Subcutaneous abdominal adipose tissue (tissue), 5 donors: Measurements from ENCODE around the gene ZNF853.

Experiments used
- H3K27ac ChIP-seq: one replicate; pipeline ENCODE4 v1.7.0; 2013; ENCODE audit warnings: low read depth, mild to moderate bottlenecking, inconsistent platforms, low read length, moderate library complexity
- H3K27me3 ChIP-seq, 5 donors: one replicate each; pipeline ENCODE4 v1.7.0; 2013; ENCODE audit warnings: low read length in 5 of 5, inconsistent platforms in 1 of 5; ENCODE audit not compliant: control insufficient read depth in 5 of 5, insufficient read depth in 4 of 5
- H3K36me3 ChIP-seq, 5 donors: one replicate each; pipeline ENCODE4 v1.7.0; 2013; ENCODE audit warnings: low read length in 5 of 5; ENCODE audit not compliant: control insufficient read depth in 5 of 5, insufficient read depth in 5 of 5
- H3K4me1 ChIP-seq, 5 donors: one replicate each; pipeline ENCODE4 v1.7.0; 2013; ENCODE audit warnings: low read length in 5 of 5, mild to moderate bottlenecking in 3 of 5, moderate library complexity in 1 of 5; ENCODE audit not compliant: control insufficient read depth in 5 of 5, insufficient read depth in 5 of 5
- H3K4me3 ChIP-seq, 5 donors: one replicate each; pipeline ENCODE4 v1.7.0; 2013; ENCODE audit warnings: low read length in 5 of 5, low read depth in 1 of 5
- H3K9ac ChIP-seq, 5 donors: one replicate each; pipeline ENCODE4 v1.7.0; 2013; ENCODE audit warnings: low read length in 5 of 5, mild to moderate bottlenecking in 4 of 5, moderate library complexity in 3 of 5
- H3K9me3 ChIP-seq, 5 donors: one replicate each; pipeline ENCODE4 v1.7.0; 2013; ENCODE audit warnings: low read length in 5 of 5; ENCODE audit not compliant: control insufficient read depth in 5 of 5
- donor health status: healthy.
- donor health status: healthy.
- donor health status: healthy.
- donor health status: healthy.
- donor health status: healthy.

Gene ZNF853

DNA sequence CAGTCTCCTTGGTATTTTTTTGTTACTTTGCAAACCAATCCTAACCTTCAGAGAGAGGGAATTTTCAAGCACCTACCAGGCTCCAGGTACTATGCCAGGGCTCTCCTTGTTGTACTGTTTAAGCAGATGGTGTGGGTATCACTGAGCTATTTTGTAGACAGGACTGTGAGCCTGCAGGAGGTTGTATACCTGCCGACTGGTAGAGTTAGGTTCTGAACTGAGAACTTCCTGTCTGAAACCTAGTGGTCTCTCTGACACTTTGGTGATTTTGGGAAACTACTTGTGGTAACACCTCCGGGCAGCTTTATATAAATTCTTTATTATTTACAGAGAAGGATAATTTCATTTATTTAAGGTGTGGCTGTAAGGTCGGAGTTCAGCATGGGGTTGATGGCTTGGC, 4.6 kb downstream of the ZNF853 start:
- Histone ChIP-seq H3K27me3 (peaks cover 0 to 16% (median 4%) of the 10 kb centered on the region in 5 donors), H3K9ac (no peak overlapping the region), H3K36me3 (peaks cover 0 to 34% (median 16%) of the 10 kb centered on the region in 5 donors), H3K4me1 (peaks cover 0 to 12% (median 10%) of the 10 kb centered on the region in 5 donors), H3K9me3 (no peaks in the 10 kb centered on the region), H3K27ac (no peak overlapping the region), H3K4me3 (no peak overlapping the region)

DNA sequence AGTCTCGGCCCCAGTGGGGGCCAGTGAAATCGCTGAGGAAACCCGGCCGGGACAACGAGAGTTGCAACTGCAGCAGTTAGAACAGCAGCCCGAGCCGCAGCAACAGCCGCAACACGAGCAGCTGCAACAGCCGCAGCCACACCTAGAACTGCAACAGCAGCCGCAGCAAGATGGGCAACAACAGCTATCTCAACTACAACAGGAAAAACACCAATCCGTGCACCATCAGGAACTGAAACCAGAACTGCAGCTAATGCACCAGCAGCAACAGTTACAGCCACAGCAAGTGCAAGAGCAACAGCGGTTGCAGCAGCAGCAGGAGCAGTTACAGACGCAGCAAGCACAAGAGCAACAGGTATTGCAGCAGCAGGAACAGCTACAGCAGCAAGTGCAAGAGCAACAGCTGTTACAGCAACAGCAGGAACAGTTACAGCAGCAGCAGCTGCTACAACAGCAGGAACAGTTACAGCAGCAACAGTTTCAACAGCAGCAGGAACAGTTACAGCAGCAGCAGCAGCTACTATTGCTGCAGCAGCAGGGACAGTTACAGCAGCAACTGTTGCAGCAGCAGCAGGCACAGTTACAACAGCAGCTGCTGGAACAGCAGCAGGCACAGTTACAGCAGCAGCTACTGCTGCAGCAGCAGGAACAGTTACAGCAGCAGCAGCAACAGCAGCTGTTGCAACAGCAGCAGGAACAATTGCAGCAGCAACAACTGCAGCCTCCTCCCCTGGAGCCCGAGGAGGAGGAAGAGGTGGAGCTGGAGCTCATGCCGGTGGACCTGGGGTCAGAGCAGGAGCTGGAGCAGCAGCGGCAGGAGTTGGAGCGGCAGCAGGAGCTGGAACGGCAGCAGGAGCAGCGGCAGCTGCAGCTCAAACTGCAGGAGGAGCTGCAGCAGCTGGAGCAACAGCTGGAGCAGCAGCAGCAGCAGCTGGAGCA, 6.1 kb downstream of the ZNF853 start:
- Histone ChIP-seq H3K27me3 (peaks cover 0 to 8% (median 0%) of the 10 kb centered on the region in 5 donors), H3K36me3 (peaks cover 0 to 34% (median 16%) of the 10 kb centered on the region in 5 donors), H3K9ac (no peak overlapping the region), H3K4me1 (peaks cover 0 to 3% (median 0%) of the 10 kb centered on the region in 5 donors), H3K4me3 (no peak overlapping the region), H3K27ac (no peak overlapping the region), H3K9me3 (no peaks in the 10 kb centered on the region)

DNA sequence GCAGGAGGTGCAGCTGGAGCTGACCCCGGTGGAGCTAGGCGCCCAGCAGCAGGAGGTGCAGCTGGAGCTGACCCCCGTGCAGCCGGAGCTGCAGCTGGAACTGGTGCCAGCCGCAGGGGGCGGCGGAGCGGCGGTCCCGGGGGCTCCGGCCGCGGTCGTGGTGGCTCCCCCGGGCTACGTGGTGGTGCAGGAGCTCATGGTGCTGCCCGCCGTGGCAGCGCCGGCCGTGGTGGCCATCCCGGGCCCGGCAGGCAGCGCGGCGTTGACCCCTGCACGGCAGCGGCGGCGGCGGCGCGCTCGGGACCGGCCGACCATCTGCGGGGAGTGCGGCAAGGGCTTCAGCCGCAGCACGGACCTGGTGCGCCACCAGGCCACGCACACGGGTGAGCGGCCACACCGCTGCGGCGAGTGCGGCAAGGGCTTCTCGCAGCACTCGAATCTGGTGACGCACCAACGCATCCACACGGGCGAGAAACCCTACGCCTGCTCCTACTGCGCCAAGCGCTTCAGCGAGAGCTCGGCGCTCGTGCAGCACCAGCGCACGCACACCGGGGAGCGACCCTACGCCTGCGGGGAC, 6.8 kb downstream of the ZNF853 start:
- no peaks in the 10 kb centered on the region for H3K4me1 ChIP-seq
- peaks cover 0 to 33% (median 16%) of the 10 kb centered on the region in 5 donors for H3K36me3 ChIP-seq
- H3K27ac ChIP-seq = no peak overlapping the region
- no peak overlapping the region for H3K4me3 ChIP-seq
- H3K9me3 ChIP-seq = no peaks in the 10 kb centered on the region
- no peak overlapping the region for H3K9ac ChIP-seq
- H3K27me3 ChIP-seq = peaks cover 0 to 1% (median 0%) of the 10 kb centered on the region in 5 donors

DNA sequence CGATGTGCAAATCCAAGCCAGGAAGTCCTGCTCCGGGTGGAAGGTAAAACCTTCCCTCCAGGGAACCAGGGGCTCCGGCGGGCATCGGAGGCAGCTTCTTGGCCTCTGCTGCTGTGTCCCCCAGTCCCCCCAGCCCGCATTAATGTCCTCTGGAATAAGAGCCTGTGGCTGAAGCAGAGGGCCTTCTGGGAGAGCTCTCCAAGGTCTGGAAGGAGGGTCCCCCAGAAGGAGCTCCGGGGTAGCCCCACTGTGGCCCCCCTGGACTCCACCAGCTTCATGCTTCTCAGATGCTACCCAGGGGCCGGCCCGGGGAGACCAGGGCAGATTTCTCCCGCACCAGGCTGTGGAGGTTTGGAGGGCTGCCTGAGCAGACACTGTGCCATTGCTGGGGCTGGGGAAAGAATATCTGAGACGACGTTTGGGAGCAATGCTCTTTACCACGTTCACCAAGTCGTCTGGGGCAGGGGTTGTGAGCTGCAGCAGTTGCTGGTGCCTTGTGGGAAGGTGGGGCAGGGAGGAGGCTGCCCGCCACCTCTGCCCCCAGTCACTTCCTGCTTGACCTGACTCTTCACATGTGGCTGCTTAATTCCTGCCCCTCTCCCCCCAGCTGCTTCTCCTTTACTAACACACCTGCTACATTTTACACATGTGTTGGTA, 8.3 kb downstream of the ZNF853 start:
- Histone ChIP-seq H3K27me3 (no peaks in the 10 kb centered on the region), H3K4me3 (no peak overlapping the region), H3K9me3 (no peaks in the 10 kb centered on the region), H3K27ac (no peak overlapping the region), H3K9ac (no peak overlapping the region), H3K4me1 (no peaks in the 10 kb centered on the region), H3K36me3 (peaks cover 0 to 28% (median 16%) of the 10 kb centered on the region in 5 donors)

DNA sequence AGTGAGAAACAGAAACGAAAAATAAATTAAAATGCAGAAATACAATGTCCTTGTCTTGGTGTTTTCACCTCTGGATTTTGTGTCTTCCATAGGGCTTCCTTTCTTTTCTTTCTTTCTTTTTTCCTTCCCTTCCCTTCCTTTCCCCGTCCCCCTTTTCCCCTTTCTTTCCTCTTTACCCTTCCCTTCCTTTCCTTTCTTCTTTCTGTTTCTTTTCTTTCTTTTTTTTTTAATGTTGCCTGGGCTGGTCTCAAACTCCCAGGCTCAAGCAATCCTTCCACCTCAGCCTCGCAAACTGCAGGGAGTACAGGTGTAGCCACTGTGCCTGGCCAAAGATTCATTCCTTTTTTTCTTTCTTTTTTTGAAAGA, 8.8 kb downstream of the ZNF853 start:
- Histone ChIP-seq H3K9me3 (no peaks in the 10 kb centered on the region), H3K4me1 (no peaks in the 10 kb centered on the region), H3K36me3 (peaks cover 0 to 28% (median 16%) of the 10 kb centered on the region in 5 donors), H3K27ac (no peak overlapping the region), H3K4me3 (no peak overlapping the region), H3K9ac (no peak overlapping the region), H3K27me3 (no peaks in the 10 kb centered on the region)

DNA sequence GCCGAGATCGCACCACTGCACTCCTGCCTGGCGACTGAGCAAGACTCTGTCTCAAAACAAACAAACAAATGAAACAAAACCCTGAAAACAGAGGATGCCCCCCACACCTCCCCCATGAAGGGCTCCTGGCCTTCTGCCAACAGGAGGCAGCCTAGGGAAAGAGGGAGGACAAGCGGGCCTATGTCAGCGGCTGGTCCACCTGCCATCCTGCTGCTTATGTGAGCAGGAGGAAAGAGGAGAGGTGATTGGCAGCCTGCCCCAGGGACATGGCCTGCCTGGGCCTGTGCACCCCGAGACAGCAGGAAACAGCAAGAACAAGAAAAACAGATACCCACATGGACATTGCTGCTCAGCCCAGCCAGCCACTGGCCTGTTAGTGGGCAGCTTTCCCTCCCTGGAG, 12.6 kb downstream of the ZNF853 start:
- H3K4me1 ChIP-seq = no peaks in the 10 kb centered on the region
- no peak overlapping the region for H3K27ac ChIP-seq
- peaks cover 0 to 3% (median 0%) of the 10 kb centered on the region in 5 donors for H3K27me3 ChIP-seq
- H3K36me3 ChIP-seq = peaks cover 0 to 11% (median 4%) of the 10 kb centered on the region in 5 donors
- H3K4me3 ChIP-seq = no peak overlapping the region
- no peaks in the 10 kb centered on the region for H3K9me3 ChIP-seq
- H3K9ac ChIP-seq = no peak overlapping the region

DNA sequence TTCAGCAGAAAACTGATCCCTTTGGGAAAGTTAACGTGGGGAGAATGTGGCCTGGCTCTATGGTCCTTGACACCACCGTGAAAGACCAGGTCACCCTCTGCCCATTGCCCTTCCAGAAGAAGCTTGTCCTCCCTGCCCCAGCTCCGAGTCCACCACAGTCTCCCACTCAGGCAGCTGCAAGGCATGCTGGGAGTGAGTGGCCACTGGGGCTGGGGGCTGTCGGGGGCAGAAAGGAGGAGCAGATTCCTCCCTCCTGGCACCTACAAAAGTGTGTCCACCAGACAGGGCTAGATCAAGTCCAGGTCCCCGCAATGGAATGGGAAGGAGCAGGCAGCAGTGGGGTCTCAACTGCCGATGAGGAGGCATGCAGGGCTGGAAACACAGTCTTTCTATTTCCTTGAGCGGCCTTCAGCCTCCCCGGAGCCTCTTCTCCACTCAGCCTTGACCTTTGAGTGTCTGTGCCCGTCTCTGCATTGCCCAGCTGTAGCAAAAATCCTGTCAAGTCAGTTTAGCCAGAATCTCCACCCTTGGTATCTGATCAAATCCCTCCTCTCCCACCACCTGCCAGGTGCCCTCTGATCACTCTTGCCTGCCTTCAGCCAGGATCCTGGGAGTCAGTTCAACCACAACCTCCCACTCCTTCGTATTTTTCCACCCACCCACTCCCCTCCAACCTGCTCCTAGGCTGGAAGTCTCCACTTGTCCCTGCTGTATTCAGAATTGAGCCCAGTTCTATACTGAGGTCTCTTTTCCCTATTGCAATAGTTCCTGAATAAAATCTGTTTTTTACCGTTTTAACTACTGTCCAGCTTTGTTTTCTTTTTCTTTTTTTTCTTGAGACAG, 14.8 kb downstream of the ZNF853 start:
- H3K27me3 ChIP-seq = peaks cover 0 to 3% (median 0%) of the 10 kb centered on the region in 5 donors
- no peaks in the 10 kb centered on the region for H3K36me3 ChIP-seq
- H3K27ac ChIP-seq = no peak overlapping the region
- no peaks in the 10 kb centered on the region for H3K9me3 ChIP-seq
- H3K4me3 ChIP-seq = no peak overlapping the region
- H3K4me1 ChIP-seq = no peaks in the 10 kb centered on the region
- no peak overlapping the region for H3K9ac ChIP-seq

DNA sequence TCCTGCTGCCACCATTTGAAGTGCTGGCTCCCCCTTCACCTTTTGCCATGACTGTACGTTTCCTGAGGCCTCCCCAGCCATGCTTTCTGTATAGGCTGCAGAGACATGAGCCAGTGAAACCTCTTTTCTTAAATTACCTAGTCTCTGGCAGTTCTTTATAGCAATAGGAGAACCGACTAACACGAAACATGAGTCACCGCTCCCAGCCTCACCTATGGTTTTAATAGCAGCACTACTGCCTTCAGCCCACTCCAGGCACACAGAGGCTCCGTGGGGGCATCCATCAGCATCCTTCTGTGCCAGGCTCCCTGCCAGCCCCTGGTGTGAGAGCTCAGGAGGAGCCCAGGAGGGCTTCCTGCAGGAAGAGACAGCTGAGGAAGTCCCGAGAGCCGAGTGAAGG, 16.2 kb downstream of the ZNF853 start:
- no peak overlapping the region for H3K27ac ChIP-seq
- peaks cover 0 to 6% (median 5%) of the 10 kb centered on the region in 5 donors for H3K4me1 ChIP-seq

DNA sequence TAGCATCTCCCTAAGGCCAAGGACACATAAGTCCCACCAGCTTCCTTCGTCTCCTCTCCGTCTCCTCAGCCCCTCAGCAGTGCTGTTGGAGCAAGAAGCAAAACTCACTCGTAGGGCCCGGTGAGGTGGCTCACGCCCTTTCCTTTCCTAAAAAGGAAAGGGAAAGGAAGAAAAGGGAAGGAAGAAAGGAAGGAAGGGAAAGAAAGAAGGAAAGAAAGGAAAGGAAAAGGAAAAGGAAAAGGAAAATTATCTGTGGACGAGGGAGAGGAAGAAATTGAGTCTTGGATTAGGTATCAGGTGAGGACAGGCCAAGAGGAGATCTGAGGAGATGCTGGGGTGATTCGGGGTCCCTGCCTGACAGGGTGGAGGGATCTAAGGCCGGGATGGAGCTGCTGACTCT, 18.6 kb downstream of the ZNF853 start:
- Histone ChIP-seq H3K4me3 (no peak overlapping the region), H3K9ac (no peak overlapping the region), H3K36me3 (no peaks in the 10 kb centered on the region), H3K27ac (no peak overlapping the region), H3K9me3 (no peaks in the 10 kb centered on the region), H3K4me1 (peaks cover 2 to 25% (median 21%) of the 10 kb centered on the region in 5 donors), H3K27me3 (peaks cover 0 to 3% (median 0%) of the 10 kb centered on the region in 5 donors)

More for the DNA sequence above, 16.2 kb downstream of the ZNF853 start:
- Histone ChIP-seq H3K9me3 (no peaks in the 10 kb centered on the region), H3K36me3 (no peaks in the 10 kb centered on the region), H3K9ac (no peak overlapping the region), H3K4me3 (no peak overlapping the region), H3K27me3 (peaks cover 0 to 3% (median 0%) of the 10 kb centered on the region in 5 donors)
